ENCODE results near the gene RASSF1. TPM values are rescaled to one million over a fixed set of nuclear protein-coding genes. Genes with fewer than 3 reads are reported as not detected.

The RASSF1 gene
- polyA plus RNA-seq, 1 donor from 2014 or later = 51.4 TPM

- Histone ChIP-seq H3K4me2 (ENCODE audit: low read length) (no peak overlapping the region), H3F3A (ENCODE audit: insufficient read depth, low read length, poor library complexity, severe bottlenecking) (no peaks in the 10 kb centered on the region), H3K9me2 (ENCODE audit: insufficient read depth, low read length) (no peaks in the 10 kb centered on the region), H3K9me3 (ENCODE audit: low read length) (no peaks in the 10 kb centered on the region), H3K27me3 (ENCODE audit: insufficient read depth, low read depth, low read length) (no peaks in the 10 kb centered on the region), H3K27ac (ENCODE audit: low read length) (no peak overlapping the region), H3K9ac (ENCODE audit: low read length) (no peak overlapping the region), H3K79me2 (replicated peaks; ENCODE audit: insufficient read depth, low read length) (peaks cover 14% of the 10 kb centered on the region), H3K4me3 (ENCODE audit: low read length) (no peak overlapping the region), H4K20me1 (ENCODE audit: insufficient read depth) (no peaks in the 10 kb centered on the region), H3K36me3 (ENCODE audit: insufficient read depth, low read length) (no peaks in the 10 kb centered on the region), H2AFZ (ENCODE audit: low read depth, low read length) (no peak overlapping the region)
- TF ChIP-seq MXI1 (conservative IDR thresholded peaks at IDR 0.05; ENCODE audit: poor library complexity, severe bottlenecking) = no peak
- no peak for TF ChIP-seq REST (IDR thresholded peaks at IDR 0.05; ENCODE audit: borderline replicate concordance)
- TF ChIP-seq SMC3 (conservative IDR thresholded peaks at IDR 0.05; ENCODE audit: poor library complexity) = no peak
- no peak for TF ChIP-seq CTCF (IDR thresholded peaks at IDR 0.05; ENCODE audit: poor library complexity, severe bottlenecking)
- TF ChIP-seq EZH2 (IDR thresholded peaks at IDR 0.05; ENCODE audit: borderline replicate concordance, insufficient read depth, low read length, poor library complexity, severe bottlenecking) = no peak
- TF ChIP-seq TAF1 (IDR thresholded peaks at IDR 0.05; ENCODE audit: low read depth) = no peak
- no peak for TF ChIP-seq POLR2AphosphoS5 (IDR thresholded peaks at IDR 0.05)
- TF ChIP-seq RAD21 (conservative IDR thresholded peaks at IDR 0.05) = no peak
- TF ChIP-seq EP300 (conservative IDR thresholded peaks at IDR 0.05; ENCODE audit: poor library complexity, severe bottlenecking) = no peak
Measured at GRCh38 chr3:50325497-50326181, 15.0 kb downstream of the RASSF1 start.

GRCh38 chr3:50325113-50325480 lies 15.5 kb downstream of the RASSF1 start:
- Histone ChIP-seq H3K4me3 (ENCODE audit: low read length) (no peak overlapping the region), H2AFZ (ENCODE audit: low read depth, low read length) (no peak overlapping the region), H3K27ac (ENCODE audit: low read length) (no peak overlapping the region), H3F3A (ENCODE audit: insufficient read depth, low read length, poor library complexity, severe bottlenecking) (no peaks in the 10 kb centered on the region), H3K27me3 (ENCODE audit: insufficient read depth, low read depth, low read length) (no peaks in the 10 kb centered on the region), H3K9ac (ENCODE audit: low read length) (no peak overlapping the region), H3K79me2 (replicated peaks; ENCODE audit: insufficient read depth, low read length) (peaks cover 19% of the 10 kb centered on the region), H3K9me3 (ENCODE audit: low read length) (no peaks in the 10 kb centered on the region), H4K20me1 (ENCODE audit: insufficient read depth) (no peaks in the 10 kb centered on the region), H3K4me2 (ENCODE audit: low read length) (no peak overlapping the region), H3K9me2 (ENCODE audit: insufficient read depth, low read length) (no peaks in the 10 kb centered on the region), H3K36me3 (ENCODE audit: insufficient read depth, low read length) (no peaks in the 10 kb centered on the region)
- TF ChIP-seq EP300 (conservative IDR thresholded peaks at IDR 0.05; ENCODE audit: poor library complexity, severe bottlenecking) = no peak
- TF ChIP-seq CTCF (IDR thresholded peaks at IDR 0.05; ENCODE audit: poor library complexity, severe bottlenecking) = no peak
